ENCODE measurements around the gene AOC2. TPM values are rescaled to one million over a fixed set of nuclear protein-coding genes. Genes with fewer than 3 reads are reported as not detected.
A peak's percentile ranks its signal among the peaks of the same experiment; 100 is the strongest.

Gene AOC2
- polyA plus RNA-seq, 2 of the 4 experiments (the other 2 are of a cell fraction), result 1.7 to 2.7 TPM

- CTCF ChIA-PET, result interaction anchor here (1.0 to 6.4 kb wide), 13 partner anchors 10 to 164 kb away, joined by 3 to 81 read pairs (median 8); partner anchors contain the start of genes AOC2, BECN1 and RPL27
Measured at GRCh38 chr17:42833767-42834422, 10.5 kb upstream of the AOC2 start.

GRCh38 chr17:42835732-42836131, 8.6 kb upstream of the AOC2 start:
- H3K4me2 ChIP-seq, result no peak overlapping the region
- ChIA-PET CTCF (interaction anchor here (0.7 to 6.4 kb wide), 8 partner anchors 8 to 270 kb away, joined by 3 to 81 read pairs (median 14); partner anchors contain the start of genes AOC2, BECN1 and RPL27), POLR2A (interaction anchor here (1.2 kb wide), 1 partner anchor 12 kb away, joined by 4 read pairs; the partner anchor contains the start of gene BECN1)
- no peak for ATAC-seq
- DNase-seq (ENCODE audit: low read depth in 1 of 2, low spot score in 1 of 2), result no peak
- TF ChIP-seq FOXS1 (CRISPR knock-in tag; IDR thresholded peaks at IDR 0.05), result no peak
- no peak for TF ChIP-seq ATOH8 (CRISPR knock-in tag; IDR thresholded peaks at IDR 0.05; ENCODE audit: low read depth)
- no peak for TF ChIP-seq RCOR1 (IDR thresholded peaks at IDR 0.05; ENCODE audit: low read depth, low read length)
- TF ChIP-seq KDM5A (IDR thresholded peaks at IDR 0.05), result no peak
- no peak for TF ChIP-seq NFE2L2 (conservative IDR thresholded peaks at IDR 0.05; ENCODE audit: low read length)
- TF ChIP-seq ZFP36 (IDR thresholded peaks at IDR 0.05; ENCODE audit: borderline replicate concordance, partially characterized antibody), result no peak
- TF ChIP-seq SREBF2 (IDR thresholded peaks at IDR 0.05), result no peak
- no peak for TF ChIP-seq HDAC2 (IDR thresholded peaks at IDR 0.05)
- no peak for TF ChIP-seq RNF2 (IDR thresholded peaks at IDR 0.05; ENCODE audit: borderline replicate concordance, low read depth)
- TF ChIP-seq ELK1 (IDR thresholded peaks at IDR 0.05; ENCODE audit: low read depth, low read length), result no peak
- TF ChIP-seq BCL3 (IDR thresholded peaks at IDR 0.05), result no peak
- no peak for TF ChIP-seq POLR2AphosphoS2 (conservative IDR thresholded peaks at IDR 0.05; ENCODE audit: low read length)
- no peak for TF ChIP-seq REST (IDR thresholded peaks at IDR 0.05)
- TF ChIP-seq JUNB (IDR thresholded peaks at IDR 0.05), result no peak
- TF ChIP-seq MAX (IDR thresholded peaks at IDR 0.05), result no peak
- no peak for TF ChIP-seq HES2 (IDR thresholded peaks at IDR 0.05)
- TF ChIP-seq USF2 (IDR thresholded peaks at IDR 0.05), result no peak
- no peak for FAIRE-seq
- H3K4me1 ChIP-seq, result peaks cover 22% of the 10 kb centered on the region
- no peaks in the 10 kb centered on the region for H3K9me3 ChIP-seq
- no peak overlapping the region for H3K4me3 ChIP-seq
- WGBS (ENCODE audit: missing lambda C conversion rate), result 94% methylated on average over 6 of the region's 6 CpGs
- no peak overlapping the region for H3K27ac ChIP-seq

More at GRCh38 chr17:42833767-42834422, 10.5 kb upstream of the AOC2 start:
- FAIRE-seq (no peak), ATAC-seq (peak; percentile 2 to 42; a peak in 2 of 6 replicates), DNase-seq (ENCODE audit: low read depth in 1 of 2, low spot score in 1 of 2) (no peak)
- Histone ChIP-seq H3K4me1 (peaks cover 22% of the 10 kb centered on the region), H3K4me3 (peak overlapping the region; percentile 94), H3K9me3 (no peaks in the 10 kb centered on the region), H3K4me2 (peak overlapping the region; percentile 87), H3K27ac (peak overlapping the region; percentile 95 to 96)
- TF ChIP-seq RAD21 (conservative IDR thresholded peaks at IDR 0.05 in 1 of 2, IDR thresholded peaks at IDR 0.05 in 1 of 2) (no peak), POLR2A (IDR thresholded peaks at IDR 0.05; ENCODE audit: low read length) (no peak)
- 6% methylated on average over 17 of the region's 18 CpGs for WGBS (ENCODE audit: missing lambda C conversion rate)
- POLR2A ChIA-PET, result interaction anchor here (0.6 to 2.3 kb wide), 5 partner anchors 9 to 164 kb away, joined by 3 to 30 read pairs (median 5); partner anchors contain the start of genes BECN1, COA3, RPL27 and VPS25
